Measurements from ENCODE around the gene ANKMY1. TPM values are rescaled to one million over a fixed set of nuclear protein-coding genes. Genes with fewer than 3 reads are reported as not detected.

ANKMY1 gene
- total and polyA plus RNA-seq, 2 donors: 6.6 to 10.3 TPM

DNA sequence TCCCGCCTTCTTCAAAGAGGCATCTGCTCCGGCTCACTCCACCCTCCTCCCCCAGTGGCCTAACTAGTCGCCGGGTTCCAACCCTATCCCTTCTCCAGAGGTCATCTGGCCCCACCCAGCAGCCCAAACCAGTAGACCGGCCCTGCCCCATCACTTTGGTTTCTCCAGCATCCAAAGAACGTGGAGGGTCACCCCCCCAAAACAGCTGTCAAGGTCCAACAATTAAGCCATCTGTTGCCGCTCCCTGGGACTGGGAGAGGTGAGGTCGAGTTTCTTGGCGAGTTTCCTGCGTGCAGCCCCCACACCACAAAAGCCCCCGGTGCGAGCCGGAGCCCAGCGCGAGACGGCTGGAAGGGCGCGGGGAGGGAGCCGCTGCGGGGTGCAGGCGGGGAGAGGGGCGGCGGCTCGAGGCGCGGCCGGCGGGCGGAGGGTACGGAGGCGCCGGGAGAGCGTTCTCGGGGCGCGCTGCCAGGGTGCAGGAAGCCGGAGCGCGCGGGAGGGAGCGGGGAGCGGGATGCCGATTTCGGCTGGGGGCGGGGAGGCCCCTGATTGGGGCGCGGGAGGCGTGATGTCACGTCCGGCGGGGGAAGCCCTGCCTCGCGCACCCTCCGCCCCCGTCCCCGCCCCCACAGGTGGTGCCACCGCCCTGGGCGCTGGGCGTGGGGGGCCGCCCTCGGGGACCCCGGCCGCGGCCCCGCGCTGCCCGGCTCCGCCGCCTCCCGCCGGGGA is 122.9 kb downstream of the ANKMY1 start:
- 2% methylated on average over 70 of the region's 71 CpGs for WGBS
- peak overlapping the region; percentile 35 to 79 for H3K4me3 ChIP-seq (ENCODE audit: low read length in 2 of 2)
- H3K27me3 ChIP-seq (ENCODE audit: control insufficient read depth in 2 of 2, insufficient read depth in 1 of 2, low read length in 1 of 2): peaks cover 31 to 65% of the 10 kb centered on the region in 2 donors
- no peaks in the 10 kb centered on the region for H3K36me3 ChIP-seq (ENCODE audit: control insufficient read depth in 2 of 2, insufficient read depth in 2 of 2, low read length in 1 of 2)
- H3K27ac ChIP-seq (ENCODE audit: low read depth in 1 of 2, low read length in 1 of 2): peak overlapping the region in 1 of 2 donors; percentile 61
- H3K4me1 ChIP-seq (ENCODE audit: control insufficient read depth in 2 of 2, insufficient read depth in 2 of 2, low read length in 2 of 2): peaks cover 13 to 14% of the 10 kb centered on the region in 2 donors
- no peaks in the 10 kb centered on the region for H3K9me3 ChIP-seq (ENCODE audit: control insufficient read depth in 2 of 2, insufficient read depth in 1 of 2, low read length in 1 of 2)
- DNase-seq (ENCODE audit: low read depth in 6 of 9, low spot score in 9 of 9): peak; percentile 44 to 89 (median 76)

- DNase-seq (ENCODE audit: low read depth in 6 of 9, low spot score in 9 of 9): no peak
- peaks cover 31 to 69% of the 10 kb centered on the region in 2 donors for H3K27me3 ChIP-seq (ENCODE audit: control insufficient read depth in 2 of 2, insufficient read depth in 1 of 2, low read length in 1 of 2)
- no peaks in the 10 kb centered on the region for H3K36me3 ChIP-seq (ENCODE audit: control insufficient read depth in 2 of 2, insufficient read depth in 2 of 2, low read length in 1 of 2)
- H3K27ac ChIP-seq (ENCODE audit: low read depth in 1 of 2, low read length in 1 of 2): peak overlapping the region in 1 of 2 donors; percentile 43
- 80% methylated on average over 16 of the region's 16 CpGs for WGBS
- H3K9me3 ChIP-seq (ENCODE audit: control insufficient read depth in 2 of 2, insufficient read depth in 1 of 2, low read length in 1 of 2): no peaks in the 10 kb centered on the region
- H3K4me3 ChIP-seq (ENCODE audit: low read length in 2 of 2): peak overlapping the region; percentile 35 to 79
- peaks cover 13 to 14% of the 10 kb centered on the region in 2 donors for H3K4me1 ChIP-seq (ENCODE audit: control insufficient read depth in 2 of 2, insufficient read depth in 2 of 2, low read length in 2 of 2)
Observed at GRCh38 chr2:240433973-240434727, 123.6 kb downstream of the ANKMY1 start.

GRCh38 chr2:240432820-240433801 is 124.7 kb downstream of the ANKMY1 start:
- Histone ChIP-seq H3K27ac (ENCODE audit: low read depth in 1 of 2, low read length in 1 of 2) (no peak overlapping the region), H3K27me3 (ENCODE audit: control insufficient read depth in 2 of 2, insufficient read depth in 1 of 2, low read length in 1 of 2) (peaks cover 28 to 65% of the 10 kb centered on the region in 2 donors), H3K36me3 (ENCODE audit: control insufficient read depth in 2 of 2, insufficient read depth in 2 of 2, low read length in 1 of 2) (no peaks in the 10 kb centered on the region), H3K4me1 (ENCODE audit: control insufficient read depth in 2 of 2, insufficient read depth in 2 of 2, low read length in 2 of 2) (peaks cover 12 to 14% of the 10 kb centered on the region in 2 donors), H3K4me3 (ENCODE audit: low read length in 2 of 2) (no peak overlapping the region), H3K9me3 (ENCODE audit: control insufficient read depth in 2 of 2, insufficient read depth in 1 of 2, low read length in 1 of 2) (no peaks in the 10 kb centered on the region)
- WGBS: 89% methylated on average over 34 of the region's 34 CpGs
- DNase-seq (ENCODE audit: low read depth in 6 of 9, low spot score in 9 of 9): no peak

- 90% methylated on average over 9 of the region's 9 CpGs for WGBS
- Histone ChIP-seq H3K4me3 (ENCODE audit: low read length in 2 of 2) (no peak overlapping the region), H3K9me3 (ENCODE audit: control insufficient read depth in 2 of 2, insufficient read depth in 1 of 2, low read length in 1 of 2) (no peaks in the 10 kb centered on the region), H3K4me1 (ENCODE audit: control insufficient read depth in 2 of 2, insufficient read depth in 2 of 2, low read length in 2 of 2) (peaks cover 9 to 14% of the 10 kb centered on the region in 2 donors), H3K36me3 (ENCODE audit: control insufficient read depth in 2 of 2, insufficient read depth in 2 of 2, low read length in 1 of 2) (no peaks in the 10 kb centered on the region), H3K27me3 (ENCODE audit: control insufficient read depth in 2 of 2, insufficient read depth in 1 of 2, low read length in 1 of 2) (peaks cover 21 to 58% of the 10 kb centered on the region in 2 donors), H3K27ac (ENCODE audit: low read depth in 1 of 2, low read length in 1 of 2) (no peak overlapping the region)
- DNase-seq (ENCODE audit: low read depth in 6 of 9, low spot score in 9 of 9): no peak
Observed at GRCh38 chr2:240432430-240432819, 125.4 kb downstream of the ANKMY1 start.

DNA sequence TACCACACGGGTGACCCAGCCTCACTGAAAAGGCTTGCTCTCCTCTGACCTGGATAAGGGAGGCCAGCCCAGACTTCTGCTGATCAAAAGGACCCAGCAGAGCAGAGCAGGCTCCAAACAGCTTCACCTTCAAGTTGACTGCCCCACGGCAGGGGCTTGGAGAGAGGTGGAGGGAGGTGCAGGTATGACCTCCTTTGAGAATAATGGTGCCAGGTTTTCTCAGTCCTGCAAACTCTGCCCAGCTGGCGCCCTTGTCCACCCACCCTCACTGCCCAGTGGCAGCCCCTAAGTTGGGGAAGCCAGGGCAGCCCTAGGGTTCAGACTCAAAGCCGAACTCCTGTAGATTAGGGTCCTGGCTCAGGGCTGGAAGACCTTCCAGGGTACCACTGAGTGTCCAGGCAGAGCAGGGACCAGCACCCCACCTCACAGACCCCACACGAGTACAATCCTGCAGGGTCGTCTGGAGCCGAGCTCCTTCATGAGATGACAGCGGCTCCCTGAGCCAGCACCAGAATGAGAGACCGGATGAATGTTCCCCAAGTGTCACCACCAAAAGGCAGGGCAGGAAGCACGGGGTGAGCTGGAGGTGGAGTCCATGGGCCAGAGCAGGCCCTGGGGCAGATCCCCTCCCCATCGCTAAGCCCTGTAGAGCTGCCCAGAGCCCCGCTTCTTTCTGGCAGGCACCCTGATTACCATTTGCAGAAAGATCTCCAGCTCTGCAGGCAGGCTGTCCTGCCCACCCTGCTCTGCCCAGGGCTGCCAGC is 125.9 kb downstream of the ANKMY1 start:
- WGBS: 81% methylated on average over 12 of the region's 12 CpGs
- H3K9me3 ChIP-seq (ENCODE audit: control insufficient read depth in 2 of 2, insufficient read depth in 1 of 2, low read length in 1 of 2): no peaks in the 10 kb centered on the region
- peaks cover 9 to 14% of the 10 kb centered on the region in 2 donors for H3K4me1 ChIP-seq (ENCODE audit: control insufficient read depth in 2 of 2, insufficient read depth in 2 of 2, low read length in 2 of 2)
- H3K27ac ChIP-seq (ENCODE audit: low read depth in 1 of 2, low read length in 1 of 2): no peak overlapping the region
- no peaks in the 10 kb centered on the region for H3K36me3 ChIP-seq (ENCODE audit: control insufficient read depth in 2 of 2, insufficient read depth in 2 of 2, low read length in 1 of 2)
- H3K27me3 ChIP-seq (ENCODE audit: control insufficient read depth in 2 of 2, insufficient read depth in 1 of 2, low read length in 1 of 2): peaks cover 15 to 52% of the 10 kb centered on the region in 2 donors
- DNase-seq (ENCODE audit: low read depth in 6 of 9, low spot score in 9 of 9): no peak
- no peak overlapping the region for H3K4me3 ChIP-seq (ENCODE audit: low read length in 2 of 2)

DNA sequence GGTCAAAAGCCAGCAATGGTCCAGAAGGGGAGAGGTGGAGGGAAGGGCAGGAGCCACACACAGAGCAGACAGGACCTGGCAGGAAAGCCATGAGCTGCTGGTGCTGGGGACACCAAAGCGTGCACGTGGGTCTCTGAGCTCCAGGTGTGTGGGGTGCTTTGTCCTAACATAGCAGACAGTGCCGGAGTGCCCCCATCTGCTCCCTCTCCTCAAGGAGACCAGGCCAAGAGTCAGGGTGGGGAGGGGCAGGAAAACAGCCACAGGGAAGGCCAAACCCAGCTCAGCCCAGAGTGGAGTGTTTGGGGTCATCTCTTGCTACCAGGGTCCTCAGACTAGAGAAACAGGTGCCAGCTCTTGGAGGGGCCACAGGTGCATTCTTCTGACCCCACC is 126.5 kb downstream of the ANKMY1 start:
- no peaks in the 10 kb centered on the region for H3K36me3 ChIP-seq (ENCODE audit: control insufficient read depth in 2 of 2, insufficient read depth in 2 of 2, low read length in 1 of 2)
- no peaks in the 10 kb centered on the region for H3K9me3 ChIP-seq (ENCODE audit: control insufficient read depth in 2 of 2, insufficient read depth in 1 of 2, low read length in 1 of 2)
- 79% methylated on average over 3 of the region's 3 CpGs for WGBS
- no peak overlapping the region for H3K4me3 ChIP-seq (ENCODE audit: low read length in 2 of 2)
- H3K27me3 ChIP-seq (ENCODE audit: control insufficient read depth in 2 of 2, insufficient read depth in 1 of 2, low read length in 1 of 2): peaks cover 10 to 46% of the 10 kb centered on the region in 2 donors
- H3K27ac ChIP-seq (ENCODE audit: low read depth in 1 of 2, low read length in 1 of 2): no peak overlapping the region
- H3K4me1 ChIP-seq (ENCODE audit: control insufficient read depth in 2 of 2, insufficient read depth in 2 of 2, low read length in 2 of 2): peaks cover 6 to 9% of the 10 kb centered on the region in 2 donors
- DNase-seq (ENCODE audit: low read depth in 6 of 9, low spot score in 9 of 9): no peak

- H3K4me1 ChIP-seq (ENCODE audit: control insufficient read depth in 2 of 2, insufficient read depth in 2 of 2, low read length in 2 of 2): peaks cover 6 to 7% of the 10 kb centered on the region in 2 donors
- WGBS: 86% methylated on average over 5 of the region's 5 CpGs
- no peaks in the 10 kb centered on the region for H3K36me3 ChIP-seq (ENCODE audit: control insufficient read depth in 2 of 2, insufficient read depth in 2 of 2, low read length in 1 of 2)
- H3K27ac ChIP-seq (ENCODE audit: low read depth in 1 of 2, low read length in 1 of 2): no peak overlapping the region
- H3K9me3 ChIP-seq (ENCODE audit: control insufficient read depth in 2 of 2, insufficient read depth in 1 of 2, low read length in 1 of 2): no peaks in the 10 kb centered on the region
- DNase-seq (ENCODE audit: low read depth in 6 of 9, low spot score in 9 of 9): no peak
- H3K4me3 ChIP-seq (ENCODE audit: low read length in 2 of 2): no peak overlapping the region
- peaks cover 3 to 41% of the 10 kb centered on the region in 2 donors for H3K27me3 ChIP-seq (ENCODE audit: control insufficient read depth in 2 of 2, insufficient read depth in 1 of 2, low read length in 1 of 2)
Observed at GRCh38 chr2:240430595-240430994, 127.2 kb downstream of the ANKMY1 start.

GRCh38 chr2:240429872-240430491 is 127.8 kb downstream of the ANKMY1 start:
- WGBS: 92% methylated on average over 14 of the region's 14 CpGs
- Histone ChIP-seq H3K4me1 (ENCODE audit: control insufficient read depth in 2 of 2, insufficient read depth in 2 of 2, low read length in 2 of 2) (peaks cover 6 to 7% of the 10 kb centered on the region in 2 donors), H3K27me3 (ENCODE audit: control insufficient read depth in 2 of 2, insufficient read depth in 1 of 2, low read length in 1 of 2) (peaks cover 2 to 41% of the 10 kb centered on the region in 2 donors), H3K27ac (ENCODE audit: low read depth in 1 of 2, low read length in 1 of 2) (no peak overlapping the region), H3K4me3 (ENCODE audit: low read length in 2 of 2) (no peak overlapping the region), H3K9me3 (ENCODE audit: control insufficient read depth in 2 of 2, insufficient read depth in 1 of 2, low read length in 1 of 2) (peaks cover 1 to 2% of the 10 kb centered on the region in 2 donors), H3K36me3 (ENCODE audit: control insufficient read depth in 2 of 2, insufficient read depth in 2 of 2, low read length in 1 of 2) (no peaks in the 10 kb centered on the region)
- no peak for DNase-seq (ENCODE audit: low read depth in 6 of 9, low spot score in 9 of 9)
